Naive thymus-derived CD4-positive, alpha-beta T cell (primary cell): ENCODE results near the gene HSD17B7. TPM values are rescaled to one million over a fixed set of nuclear protein-coding genes. Genes with fewer than 3 reads are reported as not detected.

Source experiments
- ATAC-seq: fragments of 150-1000 bp; cut with Tn5 transposase; 2 replicates; pipeline ENCODE4 v1.10.0; 2021; ENCODE audit warnings: mild to moderate bottlenecking, moderate library complexity
- CTCF ChIA-PET: fragments of 350-600 bp; sonication (Branson Sonifier 250); formaldehyde crosslinking; loops from one replicate; lab custom pipeline; 2021; ENCODE audit warnings: antibody characterized with exemption; lab: Charles Lee
- POLR2A ChIA-PET: fragments of 350-600 bp; sonication (Branson Sonifier 250); formaldehyde crosslinking; loops from one replicate; lab custom pipeline; 2021; ENCODE audit warnings: antibody characterized with exemption, inconsistent platforms; lab: Charles Lee
- DNase-seq, 9 donors: peaks; one replicate each; pipeline versions ENCODE4 v3.0.0 to v3.0.0-alpha.2; 2020 to 2022; ENCODE audit warnings: mixed read lengths in 1 of 9
- H3K27ac ChIP-seq: one replicate; pipeline ENCODE4 v1.7.0; 2013; ENCODE audit warnings: mild to moderate bottlenecking, low read depth, low read length, moderate library complexity
- H3K27me3 ChIP-seq, 2 donors: one replicate each; pipeline ENCODE4 v1.7.0; 2013; ENCODE audit warnings: low read length in 2 of 2, mild to moderate bottlenecking in 2 of 2, moderate library complexity in 2 of 2; ENCODE audit not compliant: control insufficient read depth in 2 of 2, insufficient read depth in 2 of 2
- H3K36me3 ChIP-seq, 3 experiments: 1 replicate in 2 of 3; 2 replicates in 1 of 3; pipeline ENCODE4 v1.7.0; 2013; ENCODE audit warnings: low read length in 3 of 3, mild to moderate bottlenecking in 3 of 3, moderate library complexity in 1 of 3; ENCODE audit not compliant: insufficient read depth in 3 of 3, control insufficient read depth in 2 of 3
- H3K4me1 ChIP-seq, 2 donors: one replicate each; pipeline ENCODE4 v1.7.0; 2013; ENCODE audit warnings: low read length in 2 of 2, mild to moderate bottlenecking in 2 of 2, moderate library complexity in 1 of 2; ENCODE audit not compliant: control insufficient read depth in 2 of 2, insufficient read depth in 2 of 2
- H3K4me3 ChIP-seq: 2 replicates; pipeline ENCODE4 v1.7.0; 2013; ENCODE audit warnings: mild to moderate bottlenecking, low read length
- H3K9me3 ChIP-seq, 3 experiments: 1 replicate in 2 of 3; 2 replicates in 1 of 3; pipeline ENCODE4 v1.7.0; 2013; ENCODE audit warnings: low read length in 3 of 3; ENCODE audit not compliant: control insufficient read depth in 2 of 3
- H3K27ac Mint-ChIP-seq, 9 donors: one replicate each; pipeline ENCODE4 v1.8.0; 2020 to 2022; ENCODE audit warnings: mixed read lengths in 9 of 9, mild to moderate bottlenecking in 8 of 9, moderate library complexity in 5 of 9, inconsistent platforms in 2 of 9
- H3K27me3 Mint-ChIP-seq, 5 donors: one replicate each; pipeline ENCODE4 v1.8.0; 2021 to 2022; ENCODE audit warnings: mixed read lengths in 5 of 5, mild to moderate bottlenecking in 1 of 5
- H3K36me3 Mint-ChIP-seq, 5 donors: one replicate each; pipeline ENCODE4 v1.8.0; 2020 to 2022; ENCODE audit warnings: mixed read lengths in 5 of 5, mild to moderate bottlenecking in 3 of 5, inconsistent platforms in 1 of 5
- H3K4me1 Mint-ChIP-seq, 7 donors: one replicate each; pipeline ENCODE4 v1.8.0; 2020 to 2022; ENCODE audit warnings: mixed read lengths in 7 of 7, mild to moderate bottlenecking in 3 of 7, inconsistent platforms in 1 of 7
- H3K4me3 Mint-ChIP-seq, 10 donors: one replicate each; pipeline ENCODE4 v1.8.0; 2020 to 2022; ENCODE audit warnings: mild to moderate bottlenecking in 10 of 10, mixed read lengths in 10 of 10, moderate library complexity in 6 of 10, inconsistent platforms in 2 of 10
- H3K9me3 Mint-ChIP-seq, 11 donors: one replicate each; pipeline ENCODE4 v1.8.0; 2020 to 2022; ENCODE audit warnings: mixed read lengths in 11 of 11, mild to moderate bottlenecking in 4 of 11, inconsistent platforms in 1 of 11, moderate library complexity in 1 of 11
- intact Hi-C, 2 donors: fragments of 100-400 bp; cut with micrococcal nuclease; formaldehyde crosslinking; loops; one replicate each; pipeline ENCODE4 v1.15.1; 2023
- polyA plus RNA-seq, 2 donors: library from polyadenylated mRNA; unstranded; fragments of 300-500 nt; fragmentation: Illumina TruSeq; gene quantifications; one replicate each; pipeline ENCODE4 v1.2.3, GENCODE V29; 2021
- total RNA-seq, 6 experiments: library from RNA in 5 of 6; stranded (reverse) in 5 of 6; gene quantifications; 1 replicate in 5 of 6; 2 replicates in 1 of 6; pipeline ENCODE4 v1.2.3 and lab custom pipeline; 2021 to 2026

HSD17B7 gene
- total and polyA plus RNA-seq, 7 experiments from 2014 or later = 19.3 to 34.1 (median 23.5) TPM

DNA sequence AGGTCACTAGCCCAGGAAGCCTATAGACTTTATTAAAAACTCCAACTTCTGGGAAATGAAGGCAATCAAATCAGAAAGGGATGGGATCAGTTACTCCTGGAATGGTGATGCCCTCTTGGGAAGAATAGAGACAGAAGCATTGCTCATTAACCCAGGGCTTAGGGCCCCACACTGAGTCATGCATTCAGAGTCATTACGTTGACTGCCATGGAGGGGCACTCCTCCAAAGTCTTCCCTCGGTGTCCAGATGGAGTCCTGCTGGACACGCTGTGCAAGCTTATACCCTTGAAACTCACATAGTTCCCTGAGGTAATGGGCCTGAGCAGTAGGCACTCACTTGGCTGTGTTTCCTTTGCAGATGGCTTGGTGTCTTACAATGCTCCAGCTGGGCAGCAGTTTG, 35.2 kb upstream of the HSD17B7 start:
- intact Hi-C loops = no loop called here
- DNase-seq = no peak
- Mint-ChIP-seq H3K27me3 (peaks cover 0 to 4% (median 0%) of the 10 kb centered on the region in 5 donors), H3K36me3 (peaks cover 0 to 5% (median 0%) of the 10 kb centered on the region in 5 donors), H3K27ac (no peak overlapping the region), H3K4me1 (no peaks in the 10 kb centered on the region), H3K9me3 (peaks cover 0 to 6% (median 0%) of the 10 kb centered on the region in 11 donors), H3K4me3 (no peak overlapping the region)
- Histone ChIP-seq H3K4me3 (no peak overlapping the region), H3K36me3 (no peaks in the 10 kb centered on the region), H3K4me1 (no peaks in the 10 kb centered on the region), H3K27ac (no peak overlapping the region), H3K27me3 (no peaks in the 10 kb centered on the region), H3K9me3 (no peaks in the 10 kb centered on the region)
- ChIA-PET POLR2A (no interaction called here), CTCF (no interaction called here)
- no peak for ATAC-seq

DNA sequence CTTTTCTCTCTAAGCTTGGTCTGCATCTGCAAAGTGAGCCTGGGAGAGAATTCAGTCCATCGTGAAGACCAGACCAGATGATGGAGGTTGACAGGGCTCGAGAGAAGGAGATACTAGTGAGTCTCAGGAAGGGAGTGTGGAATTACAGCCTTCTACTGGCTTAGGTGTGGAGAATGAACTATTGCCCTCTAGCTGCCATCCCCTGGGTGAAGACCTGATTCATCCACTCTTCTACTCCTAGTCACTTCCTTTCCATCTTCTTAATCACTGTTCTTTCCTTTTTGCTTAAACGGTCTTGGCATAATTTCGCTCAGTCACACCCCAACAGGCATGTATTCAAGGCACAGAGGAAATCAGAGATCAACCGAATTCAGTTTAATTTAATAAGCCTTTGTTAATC, 34.0 kb upstream of the HSD17B7 start:
- ATAC-seq (no peak), DNase-seq (no peak)
- Mint-ChIP-seq H3K4me1 (no peaks in the 10 kb centered on the region), H3K36me3 (peaks cover 0 to 5% (median 0%) of the 10 kb centered on the region in 5 donors), H3K4me3 (no peak overlapping the region), H3K9me3 (peaks cover 0 to 6% (median 0%) of the 10 kb centered on the region in 11 donors), H3K27me3 (peaks cover 0 to 4% (median 0%) of the 10 kb centered on the region in 5 donors), H3K27ac (no peak overlapping the region)
- intact Hi-C loops = no loop called here
- no peaks in the 10 kb centered on the region for H3K4me1 ChIP-seq
- no peaks in the 10 kb centered on the region for H3K9me3 ChIP-seq
- H3K36me3 ChIP-seq = no peaks in the 10 kb centered on the region
- H3K4me3 ChIP-seq = no peak overlapping the region
- H3K27ac ChIP-seq = no peak overlapping the region
- CTCF ChIA-PET = no interaction called here
- POLR2A ChIA-PET = no interaction called here
- no peaks in the 10 kb centered on the region for H3K27me3 ChIP-seq

DNA sequence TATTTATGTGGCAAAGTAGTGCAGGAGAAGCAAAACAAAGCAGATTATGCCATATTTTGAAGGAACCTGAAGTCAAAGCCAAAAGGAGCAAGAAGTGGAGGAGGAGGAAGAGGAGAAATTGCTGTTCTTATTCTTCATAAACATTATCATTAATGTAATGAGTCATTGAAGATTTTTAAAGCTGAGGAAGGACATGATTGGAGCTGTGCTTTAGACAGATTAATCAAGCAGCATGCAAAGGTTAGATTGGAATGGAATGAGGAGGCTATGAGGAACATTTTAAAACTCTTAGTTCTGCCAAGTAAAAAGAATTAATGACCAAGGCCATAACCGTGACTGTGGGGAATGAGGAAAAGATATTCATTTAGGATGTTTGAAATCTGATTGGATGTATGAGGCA, 33.0 kb upstream of the HSD17B7 start:
- H3K4me3 ChIP-seq = no peak overlapping the region
- intact Hi-C loops = no loop called here
- H3K36me3 ChIP-seq = no peaks in the 10 kb centered on the region
- Mint-ChIP-seq H3K36me3 (peaks cover 0 to 5% (median 0%) of the 10 kb centered on the region in 5 donors), H3K27me3 (peaks cover 0 to 4% (median 0%) of the 10 kb centered on the region in 5 donors), H3K4me1 (no peaks in the 10 kb centered on the region), H3K9me3 (peaks cover 0 to under 1% (median 0%) of the 10 kb centered on the region in 11 donors), H3K27ac (no peak overlapping the region), H3K4me3 (no peak overlapping the region)
- ATAC-seq = no peak
- H3K9me3 ChIP-seq = no peaks in the 10 kb centered on the region
- no peak overlapping the region for H3K27ac ChIP-seq
- DNase-seq = no peak
- no peaks in the 10 kb centered on the region for H3K27me3 ChIP-seq
- ChIA-PET POLR2A (no interaction called here), CTCF (no interaction called here)
- no peaks in the 10 kb centered on the region for H3K4me1 ChIP-seq

DNA sequence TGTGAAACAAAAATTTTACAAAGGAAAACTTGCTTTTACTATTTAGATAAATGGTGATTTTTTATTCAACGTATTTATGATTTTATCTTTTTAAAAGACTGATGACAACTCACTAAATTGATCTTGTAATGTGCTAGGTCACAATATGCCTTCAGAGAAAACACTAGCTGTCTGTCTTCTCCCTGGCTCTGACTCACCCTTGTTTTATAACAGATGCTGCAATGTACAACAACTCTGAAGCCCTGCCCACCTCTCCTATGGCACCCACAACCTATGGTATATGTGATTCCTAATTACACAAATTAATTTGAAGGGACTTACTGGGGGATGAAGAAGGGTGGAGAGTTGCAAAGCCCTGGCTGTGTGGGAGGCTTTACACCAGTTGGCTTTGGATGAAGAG, 24.7 kb upstream of the HSD17B7 start:
- H3K9me3 Mint-ChIP-seq = no peaks in the 10 kb centered on the region
- CTCF ChIA-PET = no interaction called here
- POLR2A ChIA-PET = no interaction called here
- H3K4me1 ChIP-seq = no peaks in the 10 kb centered on the region
- ATAC-seq (no peak), DNase-seq (no peak)
- H3K36me3 ChIP-seq = no peaks in the 10 kb centered on the region
- H3K27ac Mint-ChIP-seq = no peak overlapping the region
- no peaks in the 10 kb centered on the region for H3K27me3 ChIP-seq
- H3K4me1 Mint-ChIP-seq = no peaks in the 10 kb centered on the region
- no peak overlapping the region for H3K27ac ChIP-seq
- no peaks in the 10 kb centered on the region for H3K9me3 ChIP-seq
- no peaks in the 10 kb centered on the region for H3K36me3 Mint-ChIP-seq
- no peak overlapping the region for H3K4me3 ChIP-seq
- intact Hi-C loops = no loop called here
- H3K4me3 Mint-ChIP-seq = no peak overlapping the region
- peaks cover 0 to 25% (median 5%) of the 10 kb centered on the region in 5 donors for H3K27me3 Mint-ChIP-seq

DNA sequence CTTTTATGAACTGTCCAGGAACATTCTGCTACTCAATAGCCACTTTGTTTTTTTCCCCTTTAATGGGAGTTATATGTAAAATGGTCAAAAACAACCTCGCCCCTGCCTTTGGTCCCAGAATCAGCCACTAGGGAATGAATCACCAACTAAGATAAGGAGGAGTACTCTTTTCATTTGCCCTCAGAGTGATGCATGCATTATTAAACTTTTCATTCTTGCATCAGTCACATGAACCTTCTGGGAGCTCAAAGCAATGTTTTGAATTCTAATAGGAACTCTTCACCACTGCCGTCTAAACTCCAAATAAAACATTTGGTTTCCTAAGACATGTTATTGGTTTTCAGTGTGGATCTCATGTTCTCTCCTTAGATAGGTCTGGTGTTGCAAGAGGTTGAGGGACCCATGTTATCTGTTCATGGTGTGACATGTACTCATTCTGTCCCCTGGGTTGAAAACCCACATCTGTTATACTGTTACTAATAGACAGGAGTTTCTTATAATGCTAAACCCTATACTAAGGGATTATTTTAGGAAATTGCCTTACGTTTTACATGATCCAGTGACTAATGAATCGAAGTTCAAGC, 17.8 kb upstream of the HSD17B7 start:
- Mint-ChIP-seq H3K27me3 (peaks cover 7 to 39% (median 16%) of the 10 kb centered on the region in 5 donors), H3K36me3 (peaks cover 0 to 3% (median 0%) of the 10 kb centered on the region in 5 donors), H3K9me3 (no peaks in the 10 kb centered on the region), H3K4me3 (no peak overlapping the region), H3K27ac (no peak overlapping the region), H3K4me1 (no peaks in the 10 kb centered on the region)
- no peak overlapping the region for H3K4me3 ChIP-seq
- H3K27ac ChIP-seq = no peak overlapping the region
- intact Hi-C loops = no loop called here
- no peaks in the 10 kb centered on the region for H3K4me1 ChIP-seq
- ATAC-seq = no peak
- no peaks in the 10 kb centered on the region for H3K27me3 ChIP-seq
- no peak for DNase-seq
- POLR2A ChIA-PET = no interaction called here
- CTCF ChIA-PET = interaction anchor here (1.8 kb wide), 1 partner anchor 9 kb away, joined by 3 read pairs; no protein-coding TSS in a partner anchor
- H3K9me3 ChIP-seq = no peaks in the 10 kb centered on the region
- H3K36me3 ChIP-seq = no peaks in the 10 kb centered on the region

DNA sequence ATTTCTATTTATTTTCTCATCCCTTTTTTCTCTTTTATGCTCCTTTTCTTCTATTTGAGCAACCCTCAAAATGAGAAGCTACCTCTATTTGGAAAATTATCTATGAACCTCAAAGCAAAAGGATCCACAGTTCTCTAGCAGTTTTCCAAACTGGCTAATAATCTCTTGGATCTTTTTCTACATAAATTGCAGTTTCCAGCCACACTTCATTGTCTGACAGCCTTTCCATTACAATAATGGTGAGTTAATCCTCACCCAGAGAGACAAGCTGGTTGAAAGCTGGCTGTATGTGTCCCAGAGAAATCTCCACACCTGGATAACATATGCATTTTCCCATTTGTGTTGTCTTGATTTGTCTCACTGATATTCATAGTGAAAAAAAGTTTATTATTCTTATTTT, 16.5 kb upstream of the HSD17B7 start:
- DNase-seq (no peak), ATAC-seq (no peak)
- ChIA-PET CTCF (no interaction called here), POLR2A (no interaction called here)
- Mint-ChIP-seq H3K36me3 (peaks cover 0 to 3% (median 0%) of the 10 kb centered on the region in 5 donors), H3K27me3 (peaks cover 7 to 27% (median 16%) of the 10 kb centered on the region in 5 donors), H3K4me1 (no peaks in the 10 kb centered on the region), H3K4me3 (no peak overlapping the region), H3K9me3 (no peaks in the 10 kb centered on the region), H3K27ac (no peak overlapping the region)
- Histone ChIP-seq H3K36me3 (no peaks in the 10 kb centered on the region), H3K4me3 (no peak overlapping the region), H3K9me3 (no peaks in the 10 kb centered on the region), H3K4me1 (no peaks in the 10 kb centered on the region), H3K27ac (no peak overlapping the region), H3K27me3 (no peaks in the 10 kb centered on the region)
- intact Hi-C loops = no loop called here

DNA sequence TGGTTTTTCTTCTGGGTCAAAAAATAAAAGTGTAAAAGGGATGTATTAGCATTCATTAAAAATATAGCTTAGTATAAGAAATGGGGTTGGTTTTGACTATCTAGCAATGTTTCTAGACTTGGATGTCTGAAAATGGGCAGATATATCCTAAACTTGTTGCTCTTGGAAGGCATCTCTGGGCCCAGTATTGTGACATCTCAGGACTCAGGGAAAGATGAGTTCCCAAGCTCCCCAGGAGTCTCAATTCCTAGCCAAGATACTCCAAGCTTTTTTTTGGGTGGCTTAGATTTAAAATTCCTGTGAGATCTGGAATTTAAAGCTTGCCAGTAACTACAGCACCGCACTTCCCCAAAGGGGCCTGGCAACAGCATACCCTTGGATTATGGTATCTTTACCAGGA, 11.5 kb upstream of the HSD17B7 start:
- H3K4me3 ChIP-seq = no peak overlapping the region
- no peak overlapping the region for H3K27ac ChIP-seq
- no peaks in the 10 kb centered on the region for H3K4me1 Mint-ChIP-seq
- H3K27me3 ChIP-seq = no peaks in the 10 kb centered on the region
- H3K36me3 ChIP-seq = no peaks in the 10 kb centered on the region
- POLR2A ChIA-PET = no interaction called here
- peaks cover 11 to 33% (median 27%) of the 10 kb centered on the region in 5 donors for H3K27me3 Mint-ChIP-seq
- no peak for ATAC-seq
- H3K9me3 Mint-ChIP-seq = no peaks in the 10 kb centered on the region
- H3K36me3 Mint-ChIP-seq = peaks cover 0 to 5% (median 0%) of the 10 kb centered on the region in 5 donors
- no peaks in the 10 kb centered on the region for H3K4me1 ChIP-seq
- no peaks in the 10 kb centered on the region for H3K9me3 ChIP-seq
- no peak overlapping the region for H3K27ac Mint-ChIP-seq
- DNase-seq = no peak
- CTCF ChIA-PET = no interaction called here
- intact Hi-C loops = no loop called here
- no peak overlapping the region for H3K4me3 Mint-ChIP-seq
